HUES48 (cell line): ENCODE measurements around the gene PTPRN2.
"Not testable (repeated sequence)": the region's sequence is repeated elsewhere in the genome, so short reads cannot be mapped to it uniquely, and the experiment has no call there.

ENCODE experiments used
- H3K27ac ChIP-seq: one replicate; pipeline ENCODE4 v1.7.0; 2013; ENCODE audit warnings: low read depth, low read length, inconsistent platforms
- H3K27me3 ChIP-seq: 2 replicates; pipeline ENCODE4 v1.6.1; 2013; ENCODE audit warnings: mild to moderate bottlenecking, low read length; ENCODE audit not compliant: control insufficient read depth, insufficient read depth
- H3K36me3 ChIP-seq: 2 replicates; pipeline ENCODE4 v1.6.1; 2013; ENCODE audit warnings: low read length; ENCODE audit not compliant: control insufficient read depth, insufficient read depth
- H3K4me1 ChIP-seq: 2 replicates; pipeline ENCODE4 v1.6.1; 2013; ENCODE audit warnings: mild to moderate bottlenecking, low read length; ENCODE audit not compliant: control insufficient read depth, insufficient read depth
- H3K4me3 ChIP-seq: 2 replicates; pipeline ENCODE4 v1.5.1; 2013; ENCODE audit warnings: mild to moderate bottlenecking, low read depth, low read length
- H3K9ac ChIP-seq: 2 replicates; pipeline ENCODE4 v1.6.1; 2013; ENCODE audit warnings: mild to moderate bottlenecking, low read depth, low read length, moderate library complexity
- H3K9me3 ChIP-seq: 2 replicates; pipeline ENCODE4 v1.6.1; 2013; ENCODE audit warnings: low read length; ENCODE audit not compliant: control insufficient read depth, insufficient read depth

The PTPRN2 gene

DNA sequence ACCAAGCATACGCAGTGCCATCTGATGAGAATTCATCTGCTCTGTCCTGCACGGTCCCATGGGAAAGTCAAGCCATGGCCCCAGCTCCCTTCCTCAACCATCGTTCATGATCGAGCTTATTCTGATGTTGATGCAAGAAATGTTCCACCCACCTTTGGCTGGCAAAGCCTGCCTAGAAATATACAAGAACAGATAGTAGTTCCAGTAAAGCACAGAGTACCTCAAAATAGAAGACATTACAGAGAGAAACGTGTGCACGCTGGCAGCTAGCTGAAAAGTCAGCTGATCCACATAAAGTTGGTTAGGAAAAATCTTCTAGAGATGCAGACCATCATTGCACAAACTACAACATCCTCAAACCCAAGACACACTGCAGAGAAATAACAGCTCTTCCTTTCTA is 127.0 kb downstream of the PTPRN2 start:
- Histone ChIP-seq H3K4me1 (no peaks in the 10 kb centered on the region), H3K4me3 (no peak overlapping the region), H3K27ac (no peak overlapping the region), H3K9ac (no peak overlapping the region), H3K9me3 (no peaks in the 10 kb centered on the region; the same call in 1 of the 2 replicates), H3K27me3 (no peaks in the 10 kb centered on the region), H3K36me3 (no peaks in the 10 kb centered on the region)

DNA sequence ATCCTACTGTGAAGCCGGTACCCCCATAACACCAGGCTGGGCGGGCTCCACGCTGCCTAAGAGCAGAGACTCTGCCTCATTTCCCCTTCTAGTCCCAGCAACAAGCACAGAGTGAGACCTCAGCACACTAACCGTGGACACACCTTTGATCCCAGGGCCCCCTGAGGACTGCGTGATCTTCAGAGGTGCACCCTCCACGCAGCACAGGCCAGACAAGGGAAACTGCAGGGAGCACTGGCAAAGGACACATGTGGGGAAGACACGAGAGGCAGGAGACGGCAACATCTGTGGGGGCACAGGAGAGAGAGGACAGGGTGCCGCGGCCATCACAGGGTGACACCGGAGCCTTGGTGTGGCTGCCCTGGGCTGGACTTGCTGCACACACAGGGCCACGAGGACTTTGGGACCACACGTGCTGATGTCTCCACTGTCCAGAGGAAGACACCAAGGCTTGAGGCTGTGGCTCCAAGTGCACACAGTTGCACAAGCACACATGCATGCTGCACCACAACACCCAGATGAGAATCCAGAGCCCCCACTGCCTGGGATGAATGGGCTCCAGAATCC is 128.8 kb downstream of the PTPRN2 start:
- H3K36me3 ChIP-seq: no peaks in the 10 kb centered on the region
- H3K4me1 ChIP-seq: no peaks in the 10 kb centered on the region
- no peak overlapping the region for H3K9ac ChIP-seq
- no peaks in the 10 kb centered on the region for H3K27me3 ChIP-seq
- no peak overlapping the region for H3K27ac ChIP-seq
- no peak overlapping the region for H3K4me3 ChIP-seq
- H3K9me3 ChIP-seq: no peaks in the 10 kb centered on the region; the same call in 1 of the 2 replicates

DNA sequence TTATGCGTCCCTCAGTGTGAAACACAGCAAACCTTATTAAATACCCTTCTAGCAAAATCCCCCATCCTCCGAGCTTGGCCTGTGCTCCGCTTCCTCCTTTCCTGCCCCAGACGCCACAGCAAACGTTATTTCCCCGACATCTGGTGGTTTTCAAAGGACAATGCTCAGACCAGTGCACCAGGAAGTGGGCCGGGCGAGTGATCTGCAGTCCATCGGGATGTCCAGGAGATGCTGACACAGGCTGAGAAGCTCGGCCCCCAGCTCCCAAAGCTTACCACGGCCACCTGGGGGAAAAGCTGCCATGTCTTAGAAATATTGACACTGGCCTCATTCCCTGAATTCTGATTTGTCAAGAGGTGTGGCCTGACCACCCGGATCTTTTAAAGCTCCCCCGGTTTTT is 129.5 kb downstream of the PTPRN2 start:
- H3K27ac ChIP-seq: no peak overlapping the region
- no peak overlapping the region for H3K9ac ChIP-seq
- H3K27me3 ChIP-seq: no peaks in the 10 kb centered on the region
- no peaks in the 10 kb centered on the region; the same call in 1 of the 2 replicates for H3K9me3 ChIP-seq
- H3K4me3 ChIP-seq: no peak overlapping the region
- no peaks in the 10 kb centered on the region for H3K4me1 ChIP-seq
- H3K36me3 ChIP-seq: no peaks in the 10 kb centered on the region

DNA sequence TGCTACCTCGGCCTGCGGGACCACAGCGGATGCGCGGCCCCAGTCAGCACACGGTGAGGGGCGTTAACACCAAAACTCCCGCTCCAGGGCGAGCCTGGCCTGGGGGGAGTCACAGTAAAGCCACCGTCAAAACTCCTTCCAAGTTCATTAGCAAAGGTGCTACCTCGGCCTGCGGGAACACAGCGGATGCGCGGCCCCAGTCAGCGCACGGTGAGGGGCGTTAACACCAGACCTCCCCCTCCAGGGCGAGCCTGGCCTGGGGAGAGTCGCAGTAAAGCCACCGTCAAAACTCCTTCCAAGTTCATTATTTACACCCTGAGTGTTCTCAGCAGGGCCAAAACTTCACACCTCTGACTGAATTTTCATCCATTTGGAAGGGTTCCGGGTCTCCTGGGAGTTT is 130.0 kb downstream of the PTPRN2 start:
- H3K36me3 ChIP-seq, H3K4me1 ChIP-seq, H3K4me3 ChIP-seq, H3K9ac ChIP-seq, H3K27me3 ChIP-seq, H3K27ac ChIP-seq, H3K9me3 ChIP-seq: not testable (repeated sequence)

- no peaks in the 10 kb centered on the region; the same call in 1 of the 2 replicates for H3K9me3 ChIP-seq
- no peak overlapping the region for H3K4me3 ChIP-seq
- H3K9ac ChIP-seq: no peak overlapping the region
- no peaks in the 10 kb centered on the region for H3K27me3 ChIP-seq
- peaks cover 9% of the 10 kb centered on the region; the same call in 1 of the 2 replicates for H3K4me1 ChIP-seq
- H3K36me3 ChIP-seq: no peaks in the 10 kb centered on the region
- H3K27ac ChIP-seq: no peak overlapping the region
Observed at GRCh38 chr7:158454631-158455030, 133.0 kb downstream of the PTPRN2 start.

- Histone ChIP-seq H3K4me3 (no peak overlapping the region), H3K9ac (no peak overlapping the region), H3K27me3 (no peaks in the 10 kb centered on the region), H3K36me3 (no peaks in the 10 kb centered on the region), H3K9me3 (no peaks in the 10 kb centered on the region; the same call in 1 of the 2 replicates), H3K4me1 (peaks cover 9% of the 10 kb centered on the region; the same call in 1 of the 2 replicates), H3K27ac (no peak overlapping the region)
Observed at GRCh38 chr7:158453663-158454062, 134.0 kb downstream of the PTPRN2 start.

DNA sequence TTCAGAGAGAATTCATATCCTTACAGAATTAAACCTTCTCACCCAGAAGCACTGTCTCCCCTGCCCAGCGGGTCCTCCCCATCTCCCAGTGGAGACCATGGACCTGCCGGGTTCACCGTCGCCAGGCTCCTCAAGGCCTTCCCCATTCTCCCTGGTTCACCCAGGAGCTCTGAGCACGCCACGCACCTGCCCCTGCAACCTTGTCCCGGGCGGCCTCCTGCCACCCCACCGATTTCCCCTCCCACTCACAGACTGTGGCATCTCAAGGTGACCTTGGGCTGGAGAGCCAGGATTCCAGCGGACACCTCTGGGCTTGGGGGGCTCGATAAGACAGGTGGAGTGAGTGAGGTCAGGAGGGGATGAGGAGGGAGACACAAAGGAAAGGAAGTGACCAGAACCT is 135.3 kb downstream of the PTPRN2 start:
- Histone ChIP-seq H3K27ac (no peak overlapping the region), H3K9ac (no peak overlapping the region), H3K9me3 (no peaks in the 10 kb centered on the region; the same call in 1 of the 2 replicates), H3K4me3 (no peak overlapping the region), H3K27me3 (no peaks in the 10 kb centered on the region), H3K36me3 (no peaks in the 10 kb centered on the region), H3K4me1 (peaks cover 9% of the 10 kb centered on the region; the same call in 1 of the 2 replicates)

GRCh38 chr7:158450476-158451124 is 137.0 kb downstream of the PTPRN2 start:
- H3K36me3 ChIP-seq: no peaks in the 10 kb centered on the region
- H3K27me3 ChIP-seq: no peaks in the 10 kb centered on the region
- no peaks in the 10 kb centered on the region for H3K9me3 ChIP-seq
- no peak overlapping the region for H3K27ac ChIP-seq
- peaks cover 9% of the 10 kb centered on the region; the same call in 1 of the 2 replicates for H3K4me1 ChIP-seq
- H3K9ac ChIP-seq: no peak overlapping the region
- H3K4me3 ChIP-seq: no peak overlapping the region

DNA sequence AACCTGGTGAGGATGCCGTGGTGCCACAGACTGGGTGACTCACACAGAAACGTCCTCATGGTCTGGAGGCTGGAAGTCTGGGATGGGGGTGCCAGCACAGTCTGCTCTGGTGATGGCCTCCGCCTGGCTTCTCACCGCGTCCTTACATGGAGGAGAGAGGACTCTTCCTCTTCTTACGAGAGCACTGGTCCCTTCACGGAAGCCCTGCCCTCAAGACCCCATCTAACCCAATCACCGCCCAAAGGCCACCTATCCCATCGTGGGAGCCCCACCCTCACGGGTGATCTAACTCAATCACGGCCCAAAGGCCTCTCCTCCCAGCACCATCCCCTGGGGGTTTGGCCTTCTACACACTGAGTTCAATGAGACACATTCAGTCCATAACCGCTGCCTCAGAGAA is 137.7 kb downstream of the PTPRN2 start:
- no peak overlapping the region for H3K27ac ChIP-seq
- no peaks in the 10 kb centered on the region for H3K9me3 ChIP-seq
- no peaks in the 10 kb centered on the region for H3K36me3 ChIP-seq
- no peaks in the 10 kb centered on the region for H3K27me3 ChIP-seq
- H3K4me3 ChIP-seq: no peak overlapping the region
- H3K9ac ChIP-seq: no peak overlapping the region
- peaks cover 9% of the 10 kb centered on the region; the same call in 1 of the 2 replicates for H3K4me1 ChIP-seq

DNA sequence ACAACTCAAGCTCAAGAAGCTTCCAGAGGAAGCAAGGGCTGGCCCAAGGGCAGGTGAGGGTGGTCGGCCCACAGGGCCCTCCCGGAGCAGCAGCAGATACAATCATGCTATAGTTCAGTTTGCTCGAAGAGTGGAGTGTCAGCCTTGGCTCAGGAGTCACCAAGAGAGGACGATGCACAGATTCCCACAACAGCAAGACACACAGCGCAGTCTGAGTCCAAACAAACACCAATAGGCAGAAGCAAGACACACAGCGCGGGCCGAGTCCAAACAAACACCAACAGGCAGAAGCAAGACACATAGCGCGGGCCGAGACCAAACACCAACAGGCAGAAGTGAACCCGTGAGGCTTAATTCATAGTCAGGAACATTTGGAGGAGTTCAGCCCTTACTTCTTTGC is 138.4 kb downstream of the PTPRN2 start:
- Histone ChIP-seq H3K36me3 (no peaks in the 10 kb centered on the region), H3K27me3 (no peaks in the 10 kb centered on the region), H3K4me1 (peaks cover 9% of the 10 kb centered on the region; the same call in 1 of the 2 replicates), H3K9ac (no peak overlapping the region), H3K4me3 (no peak overlapping the region), H3K27ac (no peak overlapping the region), H3K9me3 (no peaks in the 10 kb centered on the region)

DNA sequence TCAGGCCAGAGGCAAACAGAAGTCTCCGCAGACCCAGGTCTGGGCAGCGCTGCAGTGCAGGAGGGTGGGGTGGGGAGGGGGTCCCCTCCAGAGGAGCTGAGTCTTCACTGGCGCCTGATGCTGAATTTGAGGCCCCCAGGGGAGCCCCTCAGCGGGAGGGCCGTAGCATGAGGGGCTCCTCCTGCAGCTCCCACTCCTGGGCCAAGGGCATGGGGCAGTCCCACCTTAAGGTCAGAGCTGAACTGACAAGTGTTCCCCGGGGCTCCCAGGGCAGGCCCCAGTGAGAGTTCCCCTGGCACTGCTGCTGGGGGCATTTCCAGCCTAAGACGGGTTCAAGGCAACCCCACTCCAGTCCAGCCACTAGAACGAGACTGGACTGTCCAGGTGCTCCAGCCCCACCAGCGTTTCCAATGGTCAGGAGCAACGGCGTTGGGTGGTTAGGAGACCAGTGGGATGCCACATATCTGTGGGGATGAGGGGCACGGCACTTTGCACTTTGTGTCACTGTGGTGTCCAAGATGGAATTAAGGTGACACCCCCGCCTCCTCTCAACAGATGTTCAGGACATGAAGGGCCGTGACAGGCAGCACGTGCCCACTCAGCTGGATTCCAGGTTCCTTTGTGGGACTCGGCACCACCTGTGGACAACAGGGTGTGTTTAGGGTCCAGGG is 139.1 kb downstream of the PTPRN2 start:
- no peaks in the 10 kb centered on the region for H3K36me3 ChIP-seq
- peaks cover 9% of the 10 kb centered on the region; the same call in 1 of the 2 replicates for H3K4me1 ChIP-seq
- H3K9me3 ChIP-seq: no peaks in the 10 kb centered on the region
- no peak overlapping the region for H3K9ac ChIP-seq
- no peak overlapping the region for H3K27ac ChIP-seq
- no peaks in the 10 kb centered on the region for H3K27me3 ChIP-seq
- no peak overlapping the region for H3K4me3 ChIP-seq
